GM18868 (cell line): Measurements from ENCODE around the gene UNC13A.

Experiments used
- ATAC-seq: cut with Tn5 transposase; IDR thresholded peaks from one replicate; pipeline ENCODE4 v1.9.1; 2021; ENCODE audit warnings: mild to moderate bottlenecking, moderate library complexity; ENCODE audit not compliant: unreplicated experiment

UNC13A gene

GRCh38 chr19:17711851-17712250 is 23.7 kb upstream of the UNC13A start:
- ATAC-seq, result no peak

- ATAC-seq, result no peak
These were observed 18.6 kb upstream of the UNC13A start for GRCh38 chr19:17706750-17707181.

- ATAC-seq, result no peak
These were observed 15.8 kb upstream of the UNC13A start for GRCh38 chr19:17703824-17704463.

GRCh38 chr19:17695198-17695597 is 7.0 kb upstream of the UNC13A start:
- ATAC-seq, result no peak

- ATAC-seq, result no peak
These were observed 4.4 kb upstream of the UNC13A start for GRCh38 chr19:17692566-17692965.

GRCh38 chr19:17688853-17689595 is 870 bp upstream of the UNC13A start:
- no peak for ATAC-seq

- ATAC-seq, result no peak
These were observed 855 bp downstream of the UNC13A start for GRCh38 chr19:17687141-17687856.

- no peak for ATAC-seq
These were observed 1.5 kb downstream of the UNC13A start for GRCh38 chr19:17686592-17687024.

GRCh38 chr19:17686023-17686521 is 2.1 kb downstream of the UNC13A start:
- no peak for ATAC-seq

- no peak for ATAC-seq
These were observed 2.6 kb downstream of the UNC13A start for GRCh38 chr19:17685451-17686022.

GRCh38 chr19:17684256-17684655 is 3.9 kb downstream of the UNC13A start:
- no peak for ATAC-seq

GRCh38 chr19:17683078-17683477 is 5.1 kb downstream of the UNC13A start:
- ATAC-seq, result no peak

- ATAC-seq, result no peak
These were observed 5.9 kb downstream of the UNC13A start for GRCh38 chr19:17682273-17682672.

GRCh38 chr19:17681505-17682125 is 6.5 kb downstream of the UNC13A start:
- ATAC-seq, result no peak

- peak; percentile 63 for ATAC-seq
These were observed 7.9 kb downstream of the UNC13A start for GRCh38 chr19:17680230-17680722.

- ATAC-seq, result no peak
These were observed 8.5 kb downstream of the UNC13A start for GRCh38 chr19:17679526-17680229.

GRCh38 chr19:17678836-17679235 is 9.3 kb downstream of the UNC13A start:
- ATAC-seq, result no peak

- ATAC-seq, result no peak
These were observed 11.2 kb downstream of the UNC13A start for GRCh38 chr19:17677002-17677401.

- no peak for ATAC-seq
These were observed 11.9 kb downstream of the UNC13A start for GRCh38 chr19:17676295-17676694.
